H1 (cell line): ENCODE data around the gene L3MBTL4. TPM values are rescaled to one million over a fixed set of nuclear protein-coding genes. Genes with fewer than 3 reads are reported as not detected.
A peak's percentile ranks its signal among the peaks of the same experiment; 100 is the strongest.

Experiments used
- CTCF ChIA-PET: fragments of 300-600 bp; sonication (Branson Sonifier 250); formaldehyde crosslinking; loops from one replicate; lab custom pipeline; 2021; ENCODE audit not compliant: partially characterized antibody; lab: Charles Lee
- POLR2A ChIA-PET: fragments of 300-600 bp; sonication (Branson Sonifier 250); formaldehyde crosslinking; loops from one replicate; lab custom pipeline; 2021; ENCODE audit warnings: inconsistent platforms; ENCODE audit not compliant: partially characterized antibody; lab: Charles Lee
- DNase-seq, 2 experiments: peaks; one replicate each; pipeline versions ENCODE4 v3.0.0 to v3.0.0-alpha.2; 2010 to 2022; ENCODE audit warnings: low spot score in 2 of 2, low read depth in 1 of 2, mixed read lengths in 1 of 2
- FAIRE-seq: peaks from 2 replicates; lab custom pipeline; 2011; peaks lifted over from hg19 to GRCh38; lab: Jason Lieb, UNC
- H2AFZ ChIP-seq: 2 replicates; pipeline ENCODE4 v1.8.1; 2012; ENCODE audit warnings: low read length, inconsistent platforms
- H2AK5ac ChIP-seq: 2 replicates; pipeline ENCODE4 v1.6.1; 2013; ENCODE audit warnings: low read depth, low read length
- H2BK120ac ChIP-seq: replicated peaks from 2 replicates; pipeline ENCODE3; 2013; ENCODE audit warnings: low read depth, low read length, inconsistent platforms
- H2BK12ac ChIP-seq: 2 replicates; pipeline ENCODE4 v1.6.1; 2013; ENCODE audit warnings: low read depth, low read length
- H2BK15ac ChIP-seq: 2 replicates; pipeline ENCODE4 v1.6.1; 2013; ENCODE audit warnings: low read length
- H2BK20ac ChIP-seq: 2 replicates; pipeline ENCODE4 v1.6.1; 2013; ENCODE audit warnings: low read length
- H2BK5ac ChIP-seq: 2 replicates; pipeline ENCODE4 v1.6.1; 2013; ENCODE audit warnings: low read depth, low read length
- H3K14ac ChIP-seq: 2 replicates; pipeline ENCODE4 v1.6.1; 2013; ENCODE audit warnings: inconsistent platforms; ENCODE audit not compliant: insufficient read length
- H3K18ac ChIP-seq: 2 replicates; pipeline ENCODE4 v1.6.1; 2013; ENCODE audit warnings: low read length; ENCODE audit errors: extremely low read depth
- H3K23ac ChIP-seq: 2 replicates; pipeline ENCODE4 v1.6.1; 2013; ENCODE audit warnings: inconsistent platforms; ENCODE audit not compliant: insufficient read length
- H3K23me2 ChIP-seq: 2 replicates; pipeline ENCODE4 v1.6.1; 2013; ENCODE audit warnings: low read depth, low read length
- H3K27ac ChIP-seq: 2 replicates; pipeline ENCODE4 v1.6.1; 2011; ENCODE audit warnings: low read depth, low read length, inconsistent platforms
- H3K27me3 ChIP-seq, 4 experiments: replicated peaks in 1 of 4; 1 replicate in 1 of 4; 2 replicates in 3 of 4; pipeline versions ENCODE4 v1.6.1 to v1.8.1; 2011 to 2013; ENCODE audit warnings: low read length in 3 of 4, mild to moderate bottlenecking in 3 of 4, inconsistent platforms in 2 of 4, mixed read lengths in 2 of 4, moderate library complexity in 1 of 4; ENCODE audit not compliant: control insufficient read depth in 3 of 4, insufficient read depth in 3 of 4; ENCODE audit errors: extremely low read depth in 1 of 4
- H3K36me3 ChIP-seq, 4 experiments: 2 replicates each; pipeline versions ENCODE4 v1.6.1 to v1.8.1; 2011 to 2013; ENCODE audit warnings: mild to moderate bottlenecking in 4 of 4, low read length in 3 of 4, moderate library complexity in 2 of 4, control low read depth in 1 of 4, inconsistent platforms in 1 of 4; ENCODE audit not compliant: insufficient read depth in 4 of 4, control insufficient read depth in 2 of 4
- H3K4ac ChIP-seq: replicated peaks from 2 replicates; pipeline ENCODE3; 2013; ENCODE audit warnings: low read length, low read depth, mixed read lengths, inconsistent platforms; ENCODE audit not compliant: insufficient read length
- H3K4me1 ChIP-seq, 4 experiments: replicated peaks in 1 of 4; 1 replicate in 1 of 4; 2 replicates in 3 of 4; pipeline versions ENCODE4 v1.6.1 to v1.8.1; 2011 to 2013; ENCODE audit warnings: low read length in 3 of 4, inconsistent platforms in 2 of 4, mixed read lengths in 1 of 4; ENCODE audit not compliant: insufficient read depth in 4 of 4, control insufficient read depth in 3 of 4
- H3K4me2 ChIP-seq, 2 experiments: 2 replicates each; pipeline versions ENCODE4 v1.6.1 to v1.8.1; 2011 to 2013; ENCODE audit warnings: low read depth in 2 of 2, low read length in 2 of 2, control low read depth in 1 of 2, inconsistent platforms in 1 of 2, mild to moderate bottlenecking in 1 of 2; ENCODE audit not compliant: insufficient read depth in 1 of 2
- H3K4me3 ChIP-seq, 4 experiments: fragments of 200-600, 300-600 bp in 1 of 4; sonication (generic), shearing (Covaris generic), sonication (Bioruptor Twin) in 1 of 4; 2 replicates each; pipeline versions ENCODE4 v1.5.1 to v1.8.1; 2011 to 2016; ENCODE audit warnings: low read length in 4 of 4, low read depth in 3 of 4, control low read depth in 2 of 4, inconsistent platforms in 2 of 4, mild to moderate bottlenecking in 2 of 4, mixed read lengths in 1 of 4, moderate library complexity in 1 of 4; ENCODE audit not compliant: insufficient read depth in 2 of 4; ENCODE audit errors: extremely low read depth in 1 of 4
- H3K56ac ChIP-seq: replicated peaks from 2 replicates; pipeline ENCODE3; 2013; ENCODE audit warnings: low read depth, mild to moderate bottlenecking, mixed read lengths, low read length, inconsistent platforms; ENCODE audit not compliant: insufficient read length
- H3K79me1 ChIP-seq: 2 replicates; pipeline ENCODE4 v1.6.1; 2013; ENCODE audit warnings: low read depth, low read length, control low read depth
- H3K79me2 ChIP-seq, 2 experiments: 2 replicates each; pipeline versions ENCODE4 v1.6.1 to v1.8.1; 2012 to 2013; ENCODE audit warnings: low read length in 2 of 2, mild to moderate bottlenecking in 2 of 2, inconsistent platforms in 1 of 2; ENCODE audit not compliant: insufficient read depth in 2 of 2, control insufficient read depth in 1 of 2
- H3K9ac ChIP-seq, 4 experiments: replicated peaks in 1 of 4; 1 replicate in 1 of 4; 2 replicates in 3 of 4; pipeline versions ENCODE4 v1.6.1 to v1.8.1; 2011 to 2013; ENCODE audit warnings: low read depth in 3 of 4, low read length in 3 of 4, control low read depth in 2 of 4, mild to moderate bottlenecking in 2 of 4, moderate library complexity in 2 of 4, inconsistent platforms in 1 of 4; ENCODE audit errors: extremely low read depth in 1 of 4
- H3K9me3 ChIP-seq, 2 experiments: 2 replicates each; pipeline versions ENCODE4 v1.6.1 to v1.8.1; 2012 to 2013; ENCODE audit warnings: mild to moderate bottlenecking in 2 of 2, moderate library complexity in 2 of 2, control low read depth in 1 of 2, inconsistent platforms in 1 of 2, low read depth in 1 of 2, low read length in 1 of 2, mixed read lengths in 1 of 2; ENCODE audit not compliant: insufficient read depth in 2 of 2
- H4K20me1 ChIP-seq, 2 experiments: replicated peaks in 1 of 2; 2 replicates each; pipeline versions ENCODE3 to v1.8.1; 2011 to 2013; ENCODE audit warnings: inconsistent platforms in 2 of 2, low read length in 2 of 2, mild to moderate bottlenecking in 1 of 2; ENCODE audit not compliant: insufficient read depth in 2 of 2, control insufficient read depth in 1 of 2
- H4K5ac ChIP-seq: 2 replicates; pipeline ENCODE4 v1.6.1; 2013; ENCODE audit warnings: low read length, low read depth, mixed read lengths, inconsistent platforms; ENCODE audit not compliant: insufficient read length
- H4K8ac ChIP-seq: 2 replicates; pipeline ENCODE4 v1.8.0; 2013; ENCODE audit warnings: mild to moderate bottlenecking, moderate library complexity, low read length, inconsistent platforms; ENCODE audit not compliant: insufficient read depth; ENCODE audit errors: extremely low read depth
- H4K91ac ChIP-seq: replicated peaks from 2 replicates; pipeline ENCODE3; 2013; ENCODE audit warnings: low read length, mixed read lengths, inconsistent platforms; ENCODE audit not compliant: insufficient read length
- BCL11A ChIP-seq, 2 experiments: IDR thresholded peaks; one replicate each; pipeline ENCODE4 v1.6.1; 2011; ENCODE audit warnings: low read depth in 2 of 2, low read length in 2 of 2, mild to moderate bottlenecking in 2 of 2
- CEBPB ChIP-seq: IDR thresholded peaks from 2 replicates; pipeline ENCODE4 v1.6.1; 2012; ENCODE audit warnings: low read depth, low read length
- CREB1 ChIP-seq: IDR thresholded peaks from 2 replicates; pipeline ENCODE4 v1.6.1; 2012; ENCODE audit warnings: inconsistent platforms
- WGBS, 2 experiments: shearing (Covaris generic) in 1 of 2; methylation state at CpG; one replicate each; pipeline versions ENCODE4 v1.1.6 to v1.1.7; 2013 to 2015; ENCODE audit warnings: low lambda C conversion rate in 2 of 2, mixed read lengths in 2 of 2, inconsistent platforms in 1 of 2, low coverage in 1 of 2, missing lambda C conversion rate in 1 of 2; ENCODE audit not compliant: insufficient replicate concordance in 2 of 2, insufficient coverage in 1 of 2, insufficient read length in 1 of 2; ENCODE audit errors: extremely low coverage in 1 of 2, missing lambda C conversion rate in 1 of 2; 5-methylcytosine and 5-hydroxymethylcytosine counted together
- polyA plus RNA-seq, 7 experiments: library from polyadenylated mRNA; depleted of rRNA in 3 of 7; stranded (reverse) in 5 of 7; unstranded in 2 of 7; fragments of >200 nt in 5 of 7; fragments of 200-250 nt in 2 of 7; gene quantifications; 1 replicate in 5 of 7; 2 replicates in 1 of 7; 4 replicates in 1 of 7; pipeline versions ENCODE4 v1.2.1 to v1.2.3, GENCODE V29; 2011 to 2013; ENCODE audit warnings: missing spikeins in 2 of 7, mixed read lengths in 2 of 7
- total RNA-seq: library from RNA; stranded (reverse); fragmentation: NEBNext Ultra II Directional; extraction: Animal tissue kit (Norgen Biotek cat#: 25700); gene quantifications from 2 replicates; pipeline ENCODE4 v1.2.1, GENCODE V29; 2021

The L3MBTL4 gene
- total and polyA plus RNA-seq, 2 of the 8 experiments (the other 6 are each of a cell fraction or from before 2014, with no cell fraction given) = 1.0 to 2.1 TPM

- peaks cover 4 to 6% of the 10 kb centered on the region in 2 experiments; a peak in 3 of 4 replicates for H3K9me3 ChIP-seq
- no peak overlapping the region for H3K4me3 ChIP-seq
- FAIRE-seq (no peak), DNase-seq (no peak)
- H3K9ac ChIP-seq = no peak overlapping the region
- TF ChIP-seq BCL11A (IDR thresholded peaks at IDR 0.05; ENCODE audit: low read depth in 2 of 2, low read length in 2 of 2) = no peak
- no peak for TF ChIP-seq CEBPB
- TF ChIP-seq CREB1 = no peak
- POLR2A ChIA-PET = no interaction called here
- peaks cover 0 to 2% (median 0%) of the 10 kb centered on the region in 4 experiments; a peak in 1 of 7 replicates for H3K4me1 ChIP-seq
- no peaks in the 10 kb centered on the region for H3K79me1 ChIP-seq
- no peak overlapping the region for H3K4me2 ChIP-seq
- 0 out of 2 replicates have a peak overlapping the region, but pooled peaks have one; percentile 72 for H2BK15ac ChIP-seq
- no peak overlapping the region for H3K27ac ChIP-seq
- H2BK120ac ChIP-seq = no peak overlapping the region
- no peak overlapping the region for H3K4ac ChIP-seq
- H3K27me3 ChIP-seq = no peaks in the 10 kb centered on the region
- CTCF ChIA-PET = no interaction called here
- H3K23ac ChIP-seq = no peak overlapping the region
- no peak overlapping the region for H2AFZ ChIP-seq
- H4K5ac ChIP-seq = no peak overlapping the region
- H3K79me2 ChIP-seq = no peaks in the 10 kb centered on the region
- H4K20me1 ChIP-seq = no peaks in the 10 kb centered on the region
- H3K56ac ChIP-seq = no peak overlapping the region
- no peak overlapping the region for H4K91ac ChIP-seq
- no peak overlapping the region for H4K8ac ChIP-seq
- H3K14ac ChIP-seq = no peak overlapping the region
- no peak overlapping the region for H2AK5ac ChIP-seq
- no peak overlapping the region for H2BK12ac ChIP-seq
- no peak overlapping the region for H3K18ac ChIP-seq
- H3K23me2 ChIP-seq = no peaks in the 10 kb centered on the region
- 90% methylated on average over 5 of the region's 5 CpGs; no CpG with 5 or more reads in 1 of the 2 experiments for WGBS, 2 experiments
- H2BK5ac ChIP-seq = no peak overlapping the region
- no peak overlapping the region for H2BK20ac ChIP-seq
- H3K36me3 ChIP-seq = no peaks in the 10 kb centered on the region
These were observed 41.5 kb downstream of the L3MBTL4 start for GRCh38 chr18:6373187-6373586.
